GM12873 (cell line): ENCODE data around the gene ASMTL.

Experiments
- CTCF ChIP-seq: IDR thresholded peaks from 2 replicates; pipeline ENCODE4 v1.5.1; 2012; ENCODE audit warnings: low read depth, mild to moderate bottlenecking, moderate library complexity, low read length, control low read depth; ENCODE audit not compliant: insufficient read depth; ENCODE audit errors: missing control alignments

The ASMTL gene

GRCh38 chrX:1452516-1453394 lies at the start of gene ASMTL:
ASMTL (minus strand) TSS chrX:1452909; CDS start chrX:1452840, 69 bp downstream.
- TF ChIP-seq CTCF, result no peak

DNA sequence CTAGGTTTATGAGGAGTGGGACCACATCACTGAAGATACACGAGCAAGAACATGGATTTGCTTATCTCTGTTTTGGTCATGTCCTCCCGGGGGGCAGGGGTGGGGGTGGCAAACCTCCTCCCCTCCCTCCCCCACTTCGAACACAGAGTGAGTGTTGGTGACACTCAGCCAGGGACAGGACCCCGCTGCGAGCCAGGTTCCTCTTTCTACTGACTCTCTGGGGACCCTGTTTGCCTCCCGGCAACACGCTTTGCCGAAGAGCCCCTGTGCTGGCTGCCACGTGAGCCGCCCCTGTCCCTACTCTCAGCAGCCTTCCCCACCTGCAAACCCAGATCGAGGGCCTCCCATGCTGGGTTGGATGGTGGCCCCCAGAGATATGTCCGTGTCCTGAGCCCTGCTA lies 49.5 kb upstream of the ASMTL start:
- no peak for TF ChIP-seq CTCF

DNA sequence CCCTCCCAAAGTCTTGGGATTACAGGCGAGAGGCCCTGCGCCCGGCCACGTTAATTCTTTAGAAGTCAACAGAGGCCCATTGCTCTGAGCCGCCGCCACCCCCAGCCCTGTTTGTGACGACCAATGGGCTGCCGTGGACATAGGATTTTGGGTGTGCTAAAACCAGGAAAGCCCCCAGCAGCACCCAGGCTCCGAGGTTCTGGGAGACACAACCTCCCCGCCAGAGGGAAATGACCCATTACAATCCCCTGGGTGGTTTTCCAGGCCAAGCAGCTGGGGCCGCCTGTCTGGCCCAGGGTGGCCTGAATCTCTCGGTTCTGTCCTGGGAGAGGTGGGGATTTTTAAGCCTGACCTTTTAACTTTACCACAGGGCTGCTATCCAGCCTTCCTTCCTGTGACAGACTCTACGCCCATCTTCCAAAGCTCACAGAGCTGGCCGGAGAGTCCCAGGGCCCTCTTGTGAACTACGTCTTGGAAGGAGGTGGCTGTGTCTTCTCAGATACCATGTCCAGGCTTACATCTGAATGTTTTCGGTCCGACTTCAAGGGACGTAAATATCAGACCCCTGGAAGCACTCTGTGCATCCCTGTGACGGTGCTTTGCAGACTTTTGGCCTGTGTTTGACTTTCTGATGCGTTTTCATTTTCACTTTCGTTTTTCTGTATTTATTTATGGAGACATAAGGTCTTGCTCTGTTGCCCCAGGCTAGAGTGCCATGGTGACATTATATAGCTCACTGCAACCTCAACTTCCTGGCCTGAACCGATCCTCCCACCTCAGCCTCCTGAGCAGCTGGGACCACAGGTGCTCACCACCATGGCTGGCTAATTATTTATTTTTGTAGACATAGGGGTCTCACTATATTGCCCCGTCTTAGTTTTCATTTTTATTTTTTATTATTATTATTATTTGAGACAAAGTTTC lies 48.3 kb upstream of the ASMTL start:
- no peak for TF ChIP-seq CTCF

DNA sequence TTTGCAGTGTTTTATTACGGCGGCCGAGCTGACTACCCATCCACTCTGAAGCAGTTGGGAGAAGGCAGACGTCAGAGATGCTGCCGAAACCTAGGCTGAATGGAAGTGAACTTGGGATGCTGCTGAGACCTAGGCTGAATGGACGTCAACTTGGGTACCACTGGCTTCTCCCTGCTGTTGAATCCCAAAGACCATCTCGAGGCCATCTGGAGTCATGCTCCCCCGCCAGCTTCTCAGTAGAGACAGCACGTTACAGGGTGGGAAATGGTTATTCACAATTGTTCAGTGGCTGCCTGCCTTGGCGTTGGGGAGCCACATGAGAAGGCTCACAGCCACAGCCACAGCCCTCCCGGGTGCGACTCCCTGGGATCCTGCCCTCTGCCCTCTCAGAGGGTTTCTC lies 43.4 kb upstream of the ASMTL start:
- no peak for TF ChIP-seq CTCF

DNA sequence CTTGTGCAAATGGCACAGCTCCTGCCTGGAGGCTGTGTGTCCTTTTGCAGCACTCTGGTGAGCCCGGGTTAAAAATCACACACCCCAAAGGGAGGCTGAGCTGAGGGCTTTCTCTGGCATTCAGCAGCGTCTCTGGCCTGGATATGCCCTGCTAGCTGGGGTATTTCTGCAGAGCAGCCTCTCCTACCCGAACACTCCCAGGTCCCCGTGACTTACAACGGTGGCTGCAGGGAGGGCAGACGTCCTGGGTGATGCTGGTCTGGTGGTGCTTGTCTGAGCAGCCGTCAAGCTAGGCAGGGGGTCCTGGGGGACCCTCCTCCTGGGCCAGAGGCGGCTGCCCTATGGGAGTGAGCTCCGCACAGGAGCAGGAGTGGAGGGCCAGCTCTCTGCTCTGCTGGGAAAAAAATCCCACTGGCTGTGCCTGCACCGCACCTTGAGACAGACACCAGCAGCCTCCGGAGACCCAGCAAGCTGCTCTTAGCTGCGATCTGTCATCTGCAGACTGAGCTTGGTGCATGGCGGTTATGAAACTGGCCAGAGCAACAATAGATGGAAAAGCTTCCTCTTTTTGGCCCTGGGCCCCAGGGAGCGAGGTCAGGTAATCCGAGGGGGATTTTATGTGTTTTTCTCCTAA lies 41.3 kb upstream of the ASMTL start:
- TF ChIP-seq CTCF, result no peak

GRCh38 chrX:1493412-1493811 lies 40.7 kb upstream of the ASMTL start:
- TF ChIP-seq CTCF, result no peak
